ENCODE measurements around the gene SYNE3. TPM values are rescaled to one million over a fixed set of nuclear protein-coding genes. Genes with fewer than 3 reads are reported as not detected.

Gene SYNE3
- total and polyA plus RNA-seq, 2 of the 8 experiments (the other 6 are each of a cell fraction or from before 2014, with no cell fraction given), result under 0.01 TPM; not detected in 1

DNA sequence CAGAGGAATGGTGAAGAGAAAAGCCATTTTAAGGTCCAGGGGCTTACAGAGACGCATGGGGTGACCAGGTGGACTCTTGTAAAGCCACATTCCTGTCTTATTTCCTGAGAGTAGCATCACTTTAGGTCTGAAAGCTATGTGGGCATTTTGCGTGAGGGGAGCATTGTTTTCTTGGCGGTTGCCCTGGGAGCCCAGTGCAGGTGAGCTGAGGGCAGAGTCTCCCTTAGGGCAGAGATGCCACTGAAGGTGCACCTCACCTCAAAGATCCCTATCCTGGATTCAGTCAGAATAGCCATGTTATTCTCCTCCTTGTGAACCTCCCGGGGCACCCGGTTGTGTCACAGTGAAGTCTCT, 30.8 kb upstream of the SYNE3 start:
- Histone ChIP-seq H3K56ac (replicated peaks; ENCODE audit: insufficient read length, low read depth, low read length) (no peak overlapping the region), H4K20me1 (replicated peaks in 1 of 2; ENCODE audit: control insufficient read depth in 1 of 2, insufficient read depth in 2 of 2, low read length in 2 of 2) (peaks cover 0 to 16% of the 10 kb centered on the region in 2 experiments), H3K79me2 (ENCODE audit: control insufficient read depth in 1 of 2, insufficient read depth in 2 of 2, low read length in 2 of 2) (peaks cover 0 to 14% of the 10 kb centered on the region in 2 experiments; a peak in 3 of 4 replicates), H2BK120ac (replicated peaks; ENCODE audit: low read depth, low read length) (no peak overlapping the region), H3K36me3 (ENCODE audit: control insufficient read depth in 2 of 4, insufficient read depth in 4 of 4, low read length in 3 of 4) (peaks cover 3 to 7% (median 4%) of the 10 kb centered on the region in 4 experiments; a peak in 4 of 8 replicates), H3K27ac (ENCODE audit: low read depth, low read length) (no peak overlapping the region), H2BK12ac (ENCODE audit: low read depth, low read length) (no peak overlapping the region), H2AK5ac (ENCODE audit: low read depth, low read length) (no peak overlapping the region), H3K27me3 (replicated peaks in 1 of 4; ENCODE audit: control insufficient read depth in 3 of 4, extremely low read depth in 1 of 4, insufficient read depth in 3 of 4, low read length in 3 of 4) (no peaks in the 10 kb centered on the region), H3K23ac (ENCODE audit: insufficient read length) (no peak overlapping the region), H3K4me1 (replicated peaks in 1 of 4; ENCODE audit: control insufficient read depth in 3 of 4, insufficient read depth in 4 of 4, low read length in 3 of 4) (no peaks in the 10 kb centered on the region; a peak in 1 of 7 replicates), H2BK20ac (ENCODE audit: low read length) (no peak overlapping the region), H3K4me2 (ENCODE audit: insufficient read depth in 1 of 2, low read depth in 2 of 2, low read length in 2 of 2) (no peak overlapping the region), H3K18ac (ENCODE audit: extremely low read depth, low read length) (no peak overlapping the region), H3K4ac (replicated peaks; ENCODE audit: insufficient read length, low read depth, low read length) (no peak overlapping the region), H3K79me1 (ENCODE audit: low read depth, low read length) (peaks cover 9% of the 10 kb centered on the region), H3K9me3 (ENCODE audit: insufficient read depth in 2 of 2, low read depth in 1 of 2, low read length in 1 of 2) (0 out of 4 replicates have a peak, but pooled peaks cover 0 to 3% of the 10 kb centered on the region in 2 experiments), H3K23me2 (ENCODE audit: low read depth, low read length) (peaks cover 3% of the 10 kb centered on the region; the same call in 1 of the 2 replicates), H4K5ac (ENCODE audit: insufficient read length, low read depth, low read length) (no peak overlapping the region), H2BK15ac (ENCODE audit: low read length) (no peak overlapping the region), H2BK5ac (ENCODE audit: low read depth, low read length) (no peak overlapping the region), H2AFZ (ENCODE audit: low read length) (no peak overlapping the region), H4K91ac (replicated peaks; ENCODE audit: insufficient read length, low read length) (no peak overlapping the region), H3K9ac (replicated peaks in 1 of 4; ENCODE audit: extremely low read depth in 1 of 4, low read depth in 3 of 4, low read length in 3 of 4) (no peak overlapping the region), H3K4me3 (ENCODE audit: extremely low read depth in 1 of 4, insufficient read depth in 2 of 4, low read depth in 3 of 4, low read length in 4 of 4) (no peak overlapping the region), H3K14ac (ENCODE audit: insufficient read length) (no peak overlapping the region), H4K8ac (ENCODE audit: extremely low read depth, insufficient read depth, low read length) (no peak overlapping the region)
- ChIA-PET CTCF (ENCODE audit: partially characterized antibody) (interaction anchor here (0.9 to 4.2 kb wide), 8 partner anchors 11 to 551 kb away, joined by 3 to 14 read pairs (median 4); no protein-coding TSS in a partner anchor), POLR2A (ENCODE audit: partially characterized antibody) (interaction anchor here (1.2 to 1.5 kb wide), 2 partner anchors 9 to 12 kb away, joined by 4 to 6 read pairs; partner anchors contain the start of gene GLRX5)
- DNase-seq (ENCODE audit: low read depth in 1 of 2, low spot score in 2 of 2) (no peak), FAIRE-seq (no peak)
- whole genome bisulfite sequencing, 2 experiments (ENCODE audit: extremely low coverage in 1 of 2, insufficient coverage in 1 of 2, insufficient read length in 1 of 2, insufficient replicate concordance in 2 of 2, low coverage in 1 of 2, low lambda C conversion rate in 2 of 2, missing lambda C conversion rate in 1 of 2), result 76% methylated on average over 5 of the region's 5 CpGs; no CpG with 5 or more reads in 1 of the 2 experiments
- no peak for TF ChIP-seq YY1 (IDR thresholded peaks at IDR 0.05; ENCODE audit: low read depth, low read length)
- TF ChIP-seq SP1 (IDR thresholded peaks at IDR 0.05; ENCODE audit: low read depth, low read length), result no peak
- TF ChIP-seq, protein P1, sequence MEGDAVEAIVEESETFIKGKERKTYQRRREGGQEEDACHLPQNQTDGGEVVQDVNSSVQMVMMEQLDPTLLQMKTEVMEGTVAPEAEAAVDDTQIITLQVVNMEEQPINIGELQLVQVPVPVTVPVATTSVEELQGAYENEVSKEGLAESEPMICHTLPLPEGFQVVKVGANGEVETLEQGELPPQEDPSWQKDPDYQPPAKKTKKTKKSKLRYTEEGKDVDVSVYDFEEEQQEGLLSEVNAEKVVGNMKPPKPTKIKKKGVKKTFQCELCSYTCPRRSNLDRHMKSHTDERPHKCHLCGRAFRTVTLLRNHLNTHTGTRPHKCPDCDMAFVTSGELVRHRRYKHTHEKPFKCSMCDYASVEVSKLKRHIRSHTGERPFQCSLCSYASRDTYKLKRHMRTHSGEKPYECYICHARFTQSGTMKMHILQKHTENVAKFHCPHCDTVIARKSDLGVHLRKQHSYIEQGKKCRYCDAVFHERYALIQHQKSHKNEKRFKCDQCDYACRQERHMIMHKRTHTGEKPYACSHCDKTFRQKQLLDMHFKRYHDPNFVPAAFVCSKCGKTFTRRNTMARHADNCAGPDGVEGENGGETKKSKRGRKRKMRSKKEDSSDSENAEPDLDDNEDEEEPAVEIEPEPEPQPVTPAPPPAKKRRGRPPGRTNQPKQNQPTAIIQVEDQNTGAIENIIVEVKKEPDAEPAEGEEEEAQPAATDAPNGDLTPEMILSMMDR (IDR thresholded peaks at IDR 0.05; ENCODE audit: control extremely low read depth in 1 of 3, insufficient read depth in 1 of 3, low read depth in 1 of 3, low read length in 3 of 3), result no peak
- no peak for TF ChIP-seq CTBP2 (IDR thresholded peaks at IDR 0.05; ENCODE audit: borderline replicate concordance, insufficient read depth, insufficient read length, low read length)
- no peak for TF ChIP-seq SUZ12 (IDR thresholded peaks at IDR 0.05; ENCODE audit: low read length)
- TF ChIP-seq GABPA (IDR thresholded peaks at IDR 0.05; ENCODE audit: borderline replicate concordance, insufficient read depth, low read length), result no peak
- TF ChIP-seq CBX5 (IDR thresholded peaks at IDR 0.05; ENCODE audit: low read depth, low read length), result no peak
- no peak for TF ChIP-seq EP300 (IDR thresholded peaks at IDR 0.05; ENCODE audit: borderline replicate concordance in 1 of 2, low read depth in 2 of 2, low read length in 2 of 2)
- no peak for TF ChIP-seq CEBPB (IDR thresholded peaks at IDR 0.05; ENCODE audit: low read depth, low read length)
- no peak for TF ChIP-seq BCL11A (IDR thresholded peaks at IDR 0.05; ENCODE audit: low read depth in 2 of 2, low read length in 2 of 2)
- no peak for TF ChIP-seq RXRA (IDR thresholded peaks at IDR 0.05; ENCODE audit: insufficient read depth, low read depth, low read length)

Data from H1 (cell line).